NCI-H1417 treated with DMSO at 0.1 percent for 48 hours (cell line): Measurements from ENCODE around the gene WNT9B.
"Not testable (repeated sequence)": the region's sequence is repeated elsewhere in the genome, so short reads cannot be mapped to it uniquely, and the experiment has no call there.

Experiments
- DNase-seq: peaks from one replicate; lab custom pipeline; 2025; lab: John Stamatoyannopoulos, UW

The WNT9B gene

GRCh38 chr17:46821482-46822387 lies 29.6 kb upstream of the WNT9B start:
- no peak for DNase-seq

- no peak for DNase-seq
These were observed 28.9 kb upstream of the WNT9B start for GRCh38 chr17:46822388-46822921.

GRCh38 chr17:46823657-46824056 lies 27.7 kb upstream of the WNT9B start:
- no peak for DNase-seq

GRCh38 chr17:46826116-46826515 lies 25.3 kb upstream of the WNT9B start:
- DNase-seq, result no peak

GRCh38 chr17:46827274-46827673 lies 24.1 kb upstream of the WNT9B start:
- no peak for DNase-seq

- DNase-seq, result no peak
These were observed 19.6 kb upstream of the WNT9B start for GRCh38 chr17:46831573-46832330.

GRCh38 chr17:46832331-46832821 lies 19.0 kb upstream of the WNT9B start:
- no peak for DNase-seq

- no peak for DNase-seq
These were observed 18.2 kb upstream of the WNT9B start for GRCh38 chr17:46832945-46833839.

- DNase-seq, result no peak
These were observed 17.6 kb upstream of the WNT9B start for GRCh38 chr17:46833840-46834208.

- no peak for DNase-seq
These were observed 16.5 kb upstream of the WNT9B start for GRCh38 chr17:46834846-46835245.

GRCh38 chr17:46836500-46836899 lies 14.9 kb upstream of the WNT9B start:
- no peak for DNase-seq

GRCh38 chr17:46837521-46837920 lies 13.9 kb upstream of the WNT9B start:
- no peak for DNase-seq

- DNase-seq, result no peak
These were observed 12.2 kb upstream of the WNT9B start for GRCh38 chr17:46839211-46839610.

GRCh38 chr17:46840596-46840995 lies 10.8 kb upstream of the WNT9B start:
- DNase-seq, result not testable (repeated sequence)

GRCh38 chr17:46841561-46842379 lies 9.6 kb upstream of the WNT9B start:
- no peak for DNase-seq

- DNase-seq, result no peak
These were observed 8.5 kb upstream of the WNT9B start for GRCh38 chr17:46842835-46843234.

GRCh38 chr17:46847204-46848191 lies 3.9 kb upstream of the WNT9B start:
- DNase-seq, result no peak

GRCh38 chr17:46848534-46848933 lies 2.8 kb upstream of the WNT9B start:
- no peak for DNase-seq

GRCh38 chr17:46850688-46851028 lies 725 bp upstream of the WNT9B start:
- DNase-seq, result no peak
